GM18502 (cell line): ENCODE results near the gene TYROBP.
"Not testable (repeated sequence)": the region's sequence is repeated elsewhere in the genome, so short reads cannot be mapped to it uniquely, and the experiment has no call there.

Experiments
- ATAC-seq: cut with Tn5 transposase; IDR thresholded peaks from one replicate; pipeline ENCODE4 v1.9.1; 2021; ENCODE audit warnings: mild to moderate bottlenecking; ENCODE audit not compliant: unreplicated experiment, poor library complexity

TYROBP gene

GRCh38 chr19:35908010-35908441 is at the start of gene TYROBP:
Gene TYROBP, minus strand, starts transcription at chr19:35908295. Its CDS starts 67 bp downstream, at chr19:35908228.
- no peak for ATAC-seq

GRCh38 chr19:35957411-35957810 is 49.3 kb upstream of the TYROBP start:
- not testable (repeated sequence) for ATAC-seq

DNA sequence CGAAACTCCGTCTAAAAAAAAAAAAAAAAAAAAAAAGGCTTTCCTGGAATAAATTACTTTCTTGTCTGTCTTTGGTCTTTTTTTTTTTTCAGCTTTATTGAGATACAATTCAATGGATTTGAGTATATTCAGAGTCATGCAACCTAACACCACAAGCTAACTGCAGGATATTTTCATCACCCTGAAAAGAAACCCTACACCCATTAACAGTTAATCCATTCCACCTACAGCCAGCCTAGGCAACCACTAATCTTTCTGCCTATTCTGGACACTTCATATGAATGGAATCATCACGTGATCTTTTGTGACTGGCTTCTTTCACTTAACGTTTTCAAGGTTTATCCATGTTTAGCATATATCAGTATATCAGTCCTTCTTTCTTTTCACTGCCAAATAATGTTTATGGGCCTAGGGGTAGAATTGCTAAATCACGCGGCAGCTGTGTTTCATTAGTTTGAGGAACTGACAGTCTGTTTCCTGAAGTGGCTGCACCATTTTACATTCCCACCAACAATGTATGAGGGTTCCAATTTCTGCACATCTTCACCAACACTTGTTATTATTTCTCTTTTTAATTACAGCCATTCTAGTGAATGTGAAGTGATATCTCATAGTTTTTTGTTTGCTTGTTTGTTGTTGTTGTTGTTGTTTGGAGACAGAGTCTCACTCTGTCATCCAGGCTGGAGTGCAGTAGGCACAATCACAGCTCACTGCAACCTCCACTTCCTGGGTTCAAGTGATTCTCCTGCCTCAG is 48.0 kb upstream of the TYROBP start:
- ATAC-seq, result no peak

- no peak for ATAC-seq
Observed at GRCh38 chr19:35949131-35949530, 41.0 kb upstream of the TYROBP start.

GRCh38 chr19:35946203-35946602 is 38.1 kb upstream of the TYROBP start:
- no peak for ATAC-seq

GRCh38 chr19:35945121-35945790 is 37.2 kb upstream of the TYROBP start:
- ATAC-seq, result no peak

- ATAC-seq, result no peak
Observed at GRCh38 chr19:35944556-35944955, 36.5 kb upstream of the TYROBP start.

DNA sequence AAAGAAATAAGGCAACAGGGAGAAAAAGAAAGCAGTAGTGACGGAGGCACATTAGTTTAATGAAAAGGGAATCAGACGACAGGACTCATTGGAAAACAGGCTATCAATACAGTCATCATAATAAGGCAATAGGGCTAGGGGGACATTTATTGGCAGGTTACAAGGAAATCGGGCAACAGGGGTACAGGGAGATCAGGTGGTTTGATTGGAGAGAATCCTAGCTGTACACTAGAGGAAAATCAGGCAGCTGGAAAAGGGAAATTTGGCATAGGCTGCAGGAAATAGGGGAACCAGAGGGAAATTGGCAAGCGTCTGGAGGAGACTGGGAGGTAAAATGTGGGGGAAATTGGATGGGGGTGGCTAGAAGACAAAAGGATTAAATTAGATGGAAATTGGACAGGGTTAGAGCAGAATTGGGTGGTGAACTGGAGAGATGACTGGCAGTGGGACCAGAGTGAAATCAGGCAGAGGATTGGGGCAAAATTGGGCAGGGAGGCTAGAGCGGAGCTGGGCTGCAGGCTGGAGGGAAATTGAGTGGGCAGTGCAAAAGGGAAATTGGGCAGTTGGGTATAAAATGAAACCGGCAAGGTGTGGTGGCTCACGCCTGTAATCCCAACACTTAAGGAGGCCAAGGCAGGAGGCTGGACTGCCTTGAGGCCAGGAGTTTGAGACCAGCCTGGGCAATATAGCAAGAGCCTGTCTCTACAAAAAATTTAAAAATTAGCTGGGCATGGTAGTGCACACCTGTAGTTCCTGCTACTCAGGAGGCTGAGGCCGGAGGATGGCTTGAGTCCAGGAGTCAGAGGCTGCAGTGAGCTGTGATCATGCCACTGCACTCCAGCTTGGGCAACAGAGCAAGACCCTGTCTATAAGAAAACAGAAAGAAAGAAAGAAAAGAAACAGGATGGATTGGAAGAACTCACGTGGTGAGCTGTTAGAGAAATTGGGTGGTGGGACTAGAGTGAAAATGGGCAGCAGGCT is 35.5 kb upstream of the TYROBP start:
- ATAC-seq, result no peak

DNA sequence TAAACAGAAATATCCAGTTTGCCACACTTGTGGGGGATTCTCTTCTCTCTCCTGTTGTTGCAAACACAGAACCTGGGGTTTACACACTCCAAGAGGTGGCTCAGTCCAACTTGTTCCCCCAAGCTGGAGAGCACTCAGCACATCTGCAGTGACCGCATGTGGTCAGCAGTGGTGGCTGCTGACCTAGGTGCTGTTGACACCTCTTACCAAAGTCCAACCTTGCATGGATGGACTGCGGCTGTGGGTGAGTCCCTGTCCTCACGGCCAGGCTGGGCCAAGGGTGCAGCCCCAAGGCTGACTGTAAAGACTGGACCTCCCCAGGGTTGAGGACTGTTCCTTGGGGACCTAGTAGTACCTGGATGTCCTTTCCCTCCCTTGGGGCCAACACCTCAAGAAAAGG is 34.1 kb upstream of the TYROBP start:
- ATAC-seq, result no peak

DNA sequence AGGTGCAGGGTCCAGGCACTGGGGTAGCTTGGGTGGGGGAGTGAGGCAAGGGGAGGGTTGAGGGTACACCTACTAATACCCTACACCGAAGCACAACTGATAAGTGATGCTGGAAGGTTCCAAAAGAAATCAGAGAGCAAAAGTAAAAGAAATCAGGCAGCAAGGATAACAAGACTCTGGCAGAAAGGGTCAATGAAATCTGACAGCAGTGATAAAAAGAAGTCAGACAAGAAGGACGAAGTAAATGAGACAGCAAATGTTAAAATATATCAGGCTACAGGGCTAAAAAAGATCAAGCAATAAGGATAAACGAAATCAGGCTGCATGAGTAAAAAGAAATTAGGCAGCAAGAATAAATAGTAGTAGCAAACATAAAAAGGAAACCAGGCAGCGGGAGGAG is 32.7 kb upstream of the TYROBP start:
- no peak for ATAC-seq

GRCh38 chr19:35940078-35940775 is 32.1 kb upstream of the TYROBP start:
- ATAC-seq, result no peak

DNA sequence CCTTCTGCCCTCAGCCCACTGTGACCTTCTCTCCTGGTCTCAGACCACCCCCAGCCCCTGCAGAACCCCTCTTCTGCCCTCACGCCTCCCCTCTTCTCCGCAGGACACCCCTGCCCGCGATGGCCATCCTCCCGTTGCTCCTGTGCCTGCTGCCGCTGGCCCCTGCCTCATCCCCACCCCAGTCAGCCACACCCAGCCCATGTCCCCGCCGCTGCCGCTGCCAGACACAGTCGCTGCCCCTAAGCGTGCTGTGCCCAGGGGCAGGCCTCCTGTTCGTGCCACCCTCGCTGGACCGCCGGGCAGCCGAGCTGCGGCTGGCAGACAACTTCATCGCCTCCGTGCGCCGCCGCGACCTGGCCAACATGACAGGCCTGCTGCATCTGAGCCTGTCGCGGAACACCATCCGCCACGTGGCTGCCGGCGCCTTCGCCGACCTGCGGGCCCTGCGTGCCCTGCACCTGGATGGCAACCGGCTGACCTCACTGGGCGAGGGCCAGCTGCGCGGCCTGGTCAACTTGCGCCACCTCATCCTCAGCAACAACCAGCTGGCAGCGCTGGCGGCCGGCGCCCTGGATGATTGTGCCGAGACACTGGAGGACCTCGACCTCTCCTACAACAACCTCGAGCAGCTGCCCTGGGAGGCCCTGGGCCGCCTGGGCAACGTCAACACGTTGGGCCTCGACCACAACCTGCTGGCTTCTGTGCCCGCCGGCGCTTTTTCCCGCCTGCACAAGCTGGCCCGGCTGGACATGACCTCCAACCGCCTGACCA is 31.4 kb upstream of the TYROBP start:
- no peak for ATAC-seq

GRCh38 chr19:35938282-35939224 is 30.5 kb upstream of the TYROBP start:
- no peak for ATAC-seq

DNA sequence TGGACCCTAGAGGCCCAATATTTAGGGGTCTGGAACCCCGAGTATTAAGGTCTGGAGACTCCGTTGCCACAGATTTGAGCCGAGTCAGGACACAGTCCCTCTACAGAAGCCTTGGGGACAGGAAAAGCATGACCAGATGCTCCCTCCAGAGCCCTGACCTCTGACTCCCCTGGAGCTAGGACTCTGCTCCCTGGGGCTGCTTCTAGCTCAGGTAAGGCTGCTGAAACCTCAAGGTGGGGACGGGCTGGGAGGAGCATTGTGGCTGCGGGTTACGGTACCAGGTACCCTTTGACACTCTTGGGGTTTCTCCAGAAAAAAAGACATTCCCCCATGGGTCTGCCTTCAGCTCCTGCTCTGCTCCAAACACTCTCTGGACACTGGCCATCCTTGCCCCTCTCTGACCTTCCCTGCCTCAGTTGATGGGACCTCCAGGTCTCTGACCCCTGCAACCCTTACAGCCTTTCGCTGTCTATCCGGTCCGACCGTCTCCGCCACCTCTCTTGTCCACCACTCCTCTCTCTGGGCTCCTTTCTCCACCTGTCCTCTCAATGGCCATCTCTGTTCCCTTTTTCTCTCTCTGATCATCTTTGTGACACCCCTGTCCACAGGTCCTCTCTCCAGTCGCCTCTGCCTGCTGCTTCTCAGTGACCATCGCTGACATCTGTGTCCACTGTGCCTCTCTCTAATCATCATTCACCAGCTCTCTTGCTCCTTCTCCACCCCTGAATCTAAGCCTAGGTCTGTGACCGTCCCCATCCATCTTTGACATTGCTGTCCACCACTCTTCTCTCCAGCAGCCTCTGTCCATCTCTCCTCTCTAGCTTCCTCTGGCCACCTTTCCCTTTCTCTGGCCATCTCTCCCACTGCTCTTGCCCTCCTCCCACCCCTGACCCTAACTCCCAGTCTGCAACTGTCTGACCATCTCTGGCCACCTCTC is 29.5 kb upstream of the TYROBP start:
- no peak for ATAC-seq

GRCh38 chr19:35936738-35937268 is 28.7 kb upstream of the TYROBP start:
- ATAC-seq, result no peak

GRCh38 chr19:35935911-35936737 is 28.0 kb upstream of the TYROBP start, which contains the start of gene LRFN3:
Gene LRFN3, plus strand, starts transcription at chr19:35936374. Its CDS starts 3,052 bp downstream, at chr19:35939426.
- no peak for ATAC-seq
